Amniotic stem cell (primary cell): Measurements from ENCODE around the gene IGFBP7.

Experiments used
- DNase-seq: peaks from one replicate; lab custom pipeline; 2025; lab: John Stamatoyannopoulos, UW

IGFBP7 gene, protein sequence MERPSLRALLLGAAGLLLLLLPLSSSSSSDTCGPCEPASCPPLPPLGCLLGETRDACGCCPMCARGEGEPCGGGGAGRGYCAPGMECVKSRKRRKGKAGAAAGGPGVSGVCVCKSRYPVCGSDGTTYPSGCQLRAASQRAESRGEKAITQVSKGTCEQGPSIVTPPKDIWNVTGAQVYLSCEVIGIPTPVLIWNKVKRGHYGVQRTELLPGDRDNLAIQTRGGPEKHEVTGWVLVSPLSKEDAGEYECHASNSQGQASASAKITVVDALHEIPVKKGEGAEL

GRCh38 chr4:57109847-57110639 lies at the start of gene IGFBP7:
Gene IGFBP7 (minus strand): TSS chr4:57110385. CDS start chr4:57110351, 34 bp downstream.
- DNase-seq: peak; percentile 43

- DNase-seq: no peak
Measured at GRCh38 chr4:57159866-57160265, 49.7 kb upstream of the IGFBP7 start.

GRCh38 chr4:57158762-57159161 lies 48.6 kb upstream of the IGFBP7 start:
- no peak for DNase-seq

DNA sequence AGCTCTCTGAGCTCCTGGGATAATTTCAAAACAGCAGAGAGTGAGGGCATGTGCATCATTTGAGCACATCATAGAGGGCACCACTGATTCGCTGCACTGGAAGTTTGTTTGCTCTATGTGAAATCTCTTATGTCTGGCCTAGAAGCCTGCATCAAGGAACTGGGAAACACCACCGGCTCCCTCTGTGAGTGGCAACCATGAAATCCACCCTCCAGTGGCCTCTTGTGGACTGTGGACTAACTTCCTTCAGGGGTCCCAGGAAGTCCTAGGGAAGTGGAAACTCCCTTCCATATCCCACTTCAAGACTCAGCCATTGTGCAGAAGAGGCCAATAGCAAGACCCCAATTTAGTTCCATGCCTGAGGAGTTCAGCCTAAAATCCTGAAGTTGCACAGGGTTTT lies 48.0 kb upstream of the IGFBP7 start:
- no peak for DNase-seq

GRCh38 chr4:57157596-57158137 lies 47.5 kb upstream of the IGFBP7 start:
- DNase-seq: no peak

DNA sequence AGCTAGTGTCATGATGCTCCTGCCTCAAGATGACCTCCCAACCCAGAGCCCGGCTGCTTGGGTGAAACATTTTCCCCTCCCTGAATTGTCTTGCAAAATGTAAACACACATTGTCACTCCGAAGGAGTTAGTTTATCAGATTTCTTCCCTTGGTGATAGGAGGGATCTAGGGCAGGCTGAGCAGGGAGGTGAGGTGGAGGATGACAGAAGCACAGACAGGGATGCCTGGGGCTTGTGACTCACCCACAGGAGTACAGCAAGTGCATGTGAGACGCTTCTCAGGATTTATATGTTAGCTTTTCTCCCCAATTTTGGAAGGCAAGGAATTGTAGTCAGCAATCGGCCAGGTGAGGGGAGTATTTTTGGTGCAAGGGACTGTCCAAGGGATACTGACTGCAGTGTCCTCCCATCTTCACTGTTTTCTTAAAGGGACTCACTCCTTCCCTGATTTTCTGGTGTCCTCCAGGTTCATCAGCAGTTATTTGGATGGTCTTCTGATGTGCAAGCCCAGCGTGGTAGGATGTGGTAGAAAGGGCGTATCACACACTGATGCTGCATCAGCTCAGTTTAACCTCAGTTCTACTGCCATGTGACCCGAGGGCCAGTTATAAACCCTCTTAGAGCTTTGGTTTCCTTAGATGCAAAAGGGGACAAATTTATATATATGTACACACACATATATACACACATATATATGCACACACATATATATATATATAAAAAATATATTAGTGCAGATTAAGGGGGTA lies 46.2 kb upstream of the IGFBP7 start:
- DNase-seq: no peak

- no peak for DNase-seq
Measured at GRCh38 chr4:57154926-57155325, 44.7 kb upstream of the IGFBP7 start.

- DNase-seq: peak; percentile 42
Measured at GRCh38 chr4:57154191-57154590, 44.0 kb upstream of the IGFBP7 start.

DNA sequence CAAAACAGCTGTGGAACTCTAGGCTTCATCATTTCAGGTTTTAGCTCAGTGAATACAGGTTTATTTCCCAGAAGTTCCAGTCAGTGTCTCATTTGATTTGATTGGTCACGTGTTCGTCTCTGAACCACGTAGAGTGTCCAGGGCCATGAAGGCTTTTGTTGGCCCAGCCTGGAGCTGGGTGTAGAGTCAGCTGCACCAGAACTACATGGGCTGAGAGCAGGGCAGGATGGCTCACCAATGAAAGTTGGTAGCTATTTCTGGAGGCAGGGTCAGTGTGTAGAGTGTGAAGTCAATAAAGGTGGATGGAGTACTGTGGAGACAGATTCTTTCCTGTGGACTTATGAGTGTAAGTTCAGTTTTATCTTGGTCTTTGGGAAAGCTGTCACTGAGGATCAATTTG lies 43.0 kb upstream of the IGFBP7 start:
- no peak for DNase-seq

DNA sequence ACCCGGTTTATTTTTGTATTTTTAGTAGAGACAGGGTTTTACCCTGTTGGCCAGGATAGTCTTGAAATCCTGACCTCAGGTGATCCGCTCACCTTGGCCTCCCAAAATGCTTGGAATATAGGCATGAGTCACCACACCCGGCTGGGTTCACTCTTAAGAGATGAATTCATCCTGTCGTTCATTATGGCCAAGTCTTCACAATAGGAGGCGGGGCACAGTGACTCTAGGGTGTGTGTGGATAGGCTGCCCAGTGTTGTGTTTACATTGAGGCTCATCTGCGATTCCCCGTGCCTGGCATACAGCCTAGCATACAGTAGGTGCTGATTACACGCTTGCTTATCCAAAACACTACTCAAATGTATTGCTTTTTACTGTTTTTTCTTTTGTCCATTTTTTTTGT lies 41.3 kb upstream of the IGFBP7 start:
- no peak for DNase-seq

GRCh38 chr4:57149833-57150232 lies 39.6 kb upstream of the IGFBP7 start:
- DNase-seq: no peak

GRCh38 chr4:57148831-57149505 lies 38.8 kb upstream of the IGFBP7 start:
- no peak for DNase-seq

GRCh38 chr4:57148177-57148576 lies 38.0 kb upstream of the IGFBP7 start:
- DNase-seq: no peak

DNA sequence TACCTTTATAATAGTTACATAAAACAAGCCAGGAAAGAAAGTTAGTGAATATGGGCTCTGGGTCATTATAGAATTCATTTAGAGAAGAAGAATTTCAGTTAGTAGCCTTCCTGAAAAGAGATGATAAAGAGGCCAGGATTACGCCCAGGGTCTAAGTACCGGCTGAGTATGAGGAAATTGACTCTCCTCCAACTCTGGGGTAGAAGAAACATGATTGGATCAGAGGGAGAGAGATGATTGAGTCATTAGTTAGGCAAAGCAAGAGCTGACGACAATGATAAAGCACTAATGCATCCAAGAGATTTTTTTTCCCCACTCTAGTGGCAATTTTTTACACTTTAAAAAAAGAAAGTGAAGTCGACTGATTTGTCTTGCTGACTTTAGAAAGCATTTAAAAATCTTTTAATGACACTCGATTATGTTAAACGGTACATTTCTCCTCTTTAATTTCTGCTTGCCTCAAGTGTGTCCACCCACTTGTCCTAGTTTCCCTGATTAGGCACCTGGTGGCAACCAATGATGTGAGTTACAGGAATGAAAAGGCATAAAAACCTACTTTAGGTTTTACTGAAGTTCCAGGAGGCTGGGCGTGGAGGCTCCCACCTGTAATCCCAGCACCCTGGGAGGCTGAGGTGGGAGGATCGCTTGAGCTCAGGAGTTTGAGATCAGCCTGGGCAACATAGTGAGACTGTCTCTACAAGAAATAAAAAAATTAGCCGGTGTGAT lies 37.3 kb upstream of the IGFBP7 start:
- DNase-seq: no peak

GRCh38 chr4:57146444-57146843 lies 36.3 kb upstream of the IGFBP7 start:
- no peak for DNase-seq

DNA sequence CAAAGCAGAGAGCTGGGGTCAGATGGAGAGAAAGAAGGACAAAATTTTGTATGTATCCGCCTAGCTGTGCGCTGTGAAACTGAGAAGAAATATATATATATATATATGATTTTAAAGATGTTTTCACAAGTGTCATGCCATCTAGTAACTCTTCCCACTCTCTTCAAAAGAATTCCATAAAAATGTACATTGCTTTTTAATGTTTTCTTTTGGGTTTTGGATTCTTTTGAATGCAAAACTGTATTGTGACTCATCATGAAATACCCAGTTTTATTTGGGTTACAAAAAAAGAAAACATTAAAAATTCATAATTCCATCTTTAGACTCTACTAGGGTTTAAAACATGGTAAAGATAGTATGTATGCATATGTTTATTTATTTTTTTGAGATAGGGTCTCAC lies 34.3 kb upstream of the IGFBP7 start:
- no peak for DNase-seq

- no peak for DNase-seq
Measured at GRCh38 chr4:57139783-57140182, 29.6 kb upstream of the IGFBP7 start.

DNA sequence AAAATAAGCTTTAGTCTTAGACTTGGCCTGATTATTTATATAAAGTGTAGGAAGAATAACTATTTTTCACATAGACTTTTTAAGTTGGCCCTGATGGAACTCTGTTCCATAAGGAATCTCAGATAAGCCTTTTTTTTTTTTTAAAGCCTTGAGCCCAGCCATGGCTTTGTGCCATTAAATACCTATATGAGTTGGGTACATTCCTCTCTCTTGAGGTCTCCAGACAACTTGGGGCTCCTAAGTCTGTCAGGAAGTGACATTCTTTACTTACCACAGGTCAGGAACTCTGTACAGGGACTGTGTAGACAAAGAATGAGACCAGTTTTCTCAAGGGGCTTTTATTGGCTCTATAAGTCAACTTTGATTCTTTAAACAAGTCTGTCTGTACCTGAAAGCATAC lies 27.1 kb upstream of the IGFBP7 start:
- no peak for DNase-seq

- no peak for DNase-seq
Measured at GRCh38 chr4:57136281-57136680, 26.1 kb upstream of the IGFBP7 start.

DNA sequence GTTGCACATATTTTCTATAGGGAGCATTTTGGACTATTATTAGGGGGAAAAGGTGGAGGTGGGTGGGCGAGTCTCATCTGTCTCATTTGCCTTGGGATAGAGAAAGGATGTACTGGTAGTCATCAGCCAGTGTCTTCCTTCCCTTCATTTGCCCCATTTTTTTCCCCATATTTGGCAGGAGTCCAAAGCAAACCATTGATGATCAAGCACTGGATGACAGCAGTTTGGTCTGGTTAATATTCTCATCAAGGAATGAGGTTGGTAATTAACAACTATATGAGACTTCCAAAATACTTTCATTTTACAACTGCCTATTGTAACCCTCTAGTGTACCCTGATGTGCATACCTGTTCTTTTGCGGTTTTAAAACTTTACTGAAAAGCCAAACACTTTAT lies 22.6 kb upstream of the IGFBP7 start:
- no peak for DNase-seq
